Urothelium cell line (cell line): Measurements from ENCODE around the gene STRA8.

ENCODE experiments used
- DNase-seq: peaks from one replicate; pipeline ENCODE4 v3.0.0; 2011; ENCODE audit warnings: low spot score, mixed read lengths
- FAIRE-seq: peaks from 2 replicates; lab custom pipeline; 2011; peaks lifted over from hg19 to GRCh38; lab: Jason Lieb, UNC

STRA8 gene

GRCh38 chr7:135300913-135301765 is 67.5 kb downstream of the STRA8 start:
- FAIRE-seq (no peak), DNase-seq (no peak)
